Forelimb muscle (tissue), 1 donor: Measurements from ENCODE around the gene MEGF11. TPM values are rescaled to one million over a fixed set of nuclear protein-coding genes. Genes with fewer than 3 reads are reported as not detected.

Source experiments
- DNase-seq: peaks from one replicate; pipeline ENCODE4 v3.0.0-alpha.2; 2013; ENCODE audit warnings: low read depth
- polyA plus RNA-seq: library from polyadenylated mRNA; unstranded; fragments of 120-200 nt; gene quantifications from one replicate; pipeline ENCODE4 v1.2.1, GENCODE V29; 2013; ENCODE audit not compliant: insufficient read length

The MEGF11 gene
- polyA plus RNA-seq, 1 donor: 0.28 TPM

- no peak for DNase-seq
These were observed 395.7 kb downstream of the MEGF11 start for GRCh38 chr15:65857718-65858402.

GRCh38 chr15:65856821-65857455 is 396.6 kb downstream of the MEGF11 start:
- DNase-seq: no peak

- no peak for DNase-seq
These were observed 401.6 kb downstream of the MEGF11 start for GRCh38 chr15:65851981-65852380.

GRCh38 chr15:65847989-65848388 is 405.6 kb downstream of the MEGF11 start:
- DNase-seq: no peak

GRCh38 chr15:65845826-65846519 is 407.6 kb downstream of the MEGF11 start:
- no peak for DNase-seq

Other genes with a start within 250 kb of the MEGF11 start
- gene DIS3L, start 39.8 kb upstream of the MEGF11 start, polyA plus RNA-seq: 31.4 TPM
- 12.0 TPM for gene TIPIN, start 102.9 kb upstream of the MEGF11 start, polyA plus RNA-seq
- gene MAP2K1, start 133.2 kb upstream of the MEGF11 start, polyA plus RNA-seq: 109 TPM
- 33.7 TPM for gene SNAPC5, start 244.0 kb upstream of the MEGF11 start, polyA plus RNA-seq